GM19023 (cell line): ENCODE measurements around the gene FAM153A.
"Not testable (repeated sequence)": the region's sequence is repeated elsewhere in the genome, so short reads cannot be mapped to it uniquely, and the experiment has no call there.

Experiments used
- ATAC-seq: cut with Tn5 transposase; IDR thresholded peaks from one replicate; pipeline ENCODE4 v1.9.1; 2021; ENCODE audit warnings: mild to moderate bottlenecking, moderate library complexity; ENCODE audit not compliant: unreplicated experiment

Gene FAM153A

GRCh38 chr5:177747354-177747753 lies 35.3 kb downstream of the FAM153A start:
- not testable (repeated sequence) for ATAC-seq

GRCh38 chr5:177724858-177725257 lies 57.8 kb downstream of the FAM153A start:
- ATAC-seq, result not testable (repeated sequence)

- not testable (repeated sequence) for ATAC-seq
Observed at GRCh38 chr5:177723831-177724485, 58.7 kb downstream of the FAM153A start.

GRCh38 chr5:177722829-177723228 lies 59.9 kb downstream of the FAM153A start:
- not testable (repeated sequence) for ATAC-seq

DNA sequence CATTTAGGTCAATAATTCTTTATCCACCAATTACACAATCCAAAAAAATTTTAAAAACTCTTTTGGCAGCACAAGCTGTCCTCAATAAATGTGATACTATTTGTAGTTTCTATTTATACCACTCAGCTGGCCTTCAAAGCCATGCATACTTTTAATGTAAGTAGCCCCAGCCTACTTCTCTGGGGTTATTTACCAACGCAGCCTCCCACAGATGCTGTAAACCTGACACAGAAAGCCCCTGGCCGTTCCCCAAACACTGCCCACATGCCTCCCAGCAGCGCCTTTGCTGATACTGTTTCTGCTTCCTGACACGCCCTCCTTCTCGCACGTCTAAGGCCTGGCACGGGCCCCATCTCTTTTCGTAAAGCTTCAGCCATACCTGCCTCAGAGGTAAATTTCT lies 62.7 kb downstream of the FAM153A start:
- ATAC-seq, result not testable (repeated sequence)

DNA sequence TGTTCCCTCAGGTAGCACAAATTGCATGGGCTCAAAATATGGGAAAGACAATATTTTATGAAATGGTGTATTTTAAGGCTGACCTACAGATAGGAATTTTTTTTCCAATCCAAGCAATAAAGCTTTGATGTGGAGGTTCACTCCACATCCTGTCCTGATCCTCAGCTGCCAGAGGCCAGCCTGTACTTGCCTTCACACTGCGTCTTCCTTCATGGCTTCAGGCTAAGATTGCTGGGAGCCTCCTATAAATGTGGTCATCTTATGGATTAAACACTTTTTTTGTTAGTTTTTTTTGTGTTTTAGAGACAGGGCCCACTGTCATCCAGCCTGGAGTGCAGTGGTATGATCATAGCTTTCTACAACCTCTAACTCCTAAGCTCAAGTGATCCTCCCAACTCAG lies 67.3 kb downstream of the FAM153A start:
- ATAC-seq, result not testable (repeated sequence)

GRCh38 chr5:177696100-177696499 lies 86.6 kb downstream of the FAM153A start:
- not testable (repeated sequence) for ATAC-seq

GRCh38 chr5:177695356-177695930 lies 87.3 kb downstream of the FAM153A start:
- ATAC-seq, result not testable (repeated sequence)

- not testable (repeated sequence) for ATAC-seq
Observed at GRCh38 chr5:177694518-177694835, 88.2 kb downstream of the FAM153A start.

DNA sequence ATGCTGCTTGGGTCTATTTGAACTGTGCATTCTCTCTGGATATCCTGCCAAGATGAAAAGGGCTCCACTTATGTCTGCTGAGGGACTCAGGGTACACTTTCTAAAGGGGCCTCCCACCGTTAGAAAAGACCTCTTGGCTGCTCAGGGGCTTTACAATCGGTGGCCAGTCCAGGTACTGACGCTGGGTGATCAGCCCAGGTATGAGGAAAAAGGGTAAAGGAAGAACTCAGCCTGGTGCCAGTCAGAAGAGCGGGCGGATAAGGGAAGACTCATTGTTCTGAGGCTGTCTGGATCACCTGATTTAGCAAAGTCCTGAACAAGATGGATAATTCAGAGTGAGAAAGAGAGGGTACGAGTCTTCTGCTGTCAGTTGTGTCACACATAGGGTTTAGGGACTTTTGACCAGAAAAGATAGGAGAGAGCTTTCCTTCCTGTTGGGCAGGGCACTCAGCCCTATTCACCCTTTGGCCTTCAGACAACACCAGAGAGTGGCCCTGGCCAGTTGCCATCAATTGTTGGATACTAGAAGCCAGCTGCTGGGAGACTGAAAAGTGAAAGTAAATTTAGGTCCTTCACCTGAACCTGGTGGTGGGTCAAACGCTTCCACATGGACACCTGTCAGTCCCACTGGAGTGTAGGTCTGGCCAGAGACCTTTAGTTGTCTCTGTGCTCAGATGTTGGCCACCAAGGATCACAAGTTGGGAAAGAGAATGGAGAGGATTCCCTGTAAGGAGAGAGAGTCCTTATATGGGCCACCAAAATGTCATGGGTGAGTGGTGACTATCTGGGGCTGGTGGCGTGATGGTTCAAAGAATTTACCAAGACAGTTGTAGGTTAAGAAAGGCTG lies 88.8 kb downstream of the FAM153A start:
- not testable (repeated sequence) for ATAC-seq

GRCh38 chr5:177692969-177693368 lies 89.7 kb downstream of the FAM153A start:
- not testable (repeated sequence) for ATAC-seq

DNA sequence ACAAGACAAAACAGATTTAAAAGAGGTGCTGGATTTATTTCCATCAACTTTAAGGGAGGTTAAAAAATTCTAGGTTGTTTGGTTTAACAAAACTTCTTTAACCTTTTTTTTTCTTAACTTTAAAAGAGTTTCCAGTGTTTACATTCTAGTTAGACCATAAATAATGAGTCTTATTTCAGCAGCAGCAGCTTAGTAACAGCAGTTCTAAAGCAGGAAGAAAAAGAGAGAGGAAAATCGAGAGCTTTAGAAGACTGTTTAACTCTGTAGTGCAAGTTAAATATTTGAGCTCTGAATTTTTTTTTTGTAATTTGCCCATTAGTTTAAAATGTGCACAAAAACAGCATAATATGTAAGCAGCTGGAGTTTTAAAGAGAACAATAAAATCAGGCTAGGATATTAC lies 90.2 kb downstream of the FAM153A start:
- ATAC-seq, result not testable (repeated sequence)

- ATAC-seq, result not testable (repeated sequence)
Observed at GRCh38 chr5:177689011-177689610, 93.6 kb downstream of the FAM153A start.

DNA sequence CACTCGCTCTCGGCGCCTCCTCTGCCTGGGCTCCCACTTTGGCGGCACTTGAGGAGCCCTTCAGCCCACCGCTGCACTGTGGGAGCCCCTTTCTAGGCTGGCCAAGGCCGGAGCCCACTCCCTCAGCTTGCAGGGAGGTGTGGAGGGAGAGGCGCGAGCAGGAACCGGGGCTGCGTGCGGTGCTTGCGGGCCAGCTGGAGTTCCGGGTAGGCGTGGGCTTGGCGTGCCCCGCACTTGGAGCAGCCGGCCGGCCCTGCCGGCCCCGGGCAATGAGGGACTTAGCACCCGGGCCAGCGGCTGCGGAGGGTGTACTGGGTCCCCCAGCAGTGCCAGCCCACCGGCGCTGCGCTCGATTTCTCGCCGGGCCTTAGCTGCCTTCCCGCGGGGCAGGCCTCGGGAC lies 94.6 kb downstream of the FAM153A start:
- ATAC-seq, result not testable (repeated sequence)

- ATAC-seq, result not testable (repeated sequence)
Observed at GRCh38 chr5:177681920-177682319, 100.8 kb downstream of the FAM153A start.
